ENCODE results near the gene MICU1. TPM values are rescaled to one million over a fixed set of nuclear protein-coding genes. Genes with fewer than 3 reads are reported as not detected.
A peak's percentile ranks its signal among the peaks of the same experiment; 100 is the strongest.

Gene MICU1
- total RNA-seq, 1 donor from 2014 or later = 28.7 TPM

GRCh38 chr10:72320676-72321247 is 305.1 kb downstream of the MICU1 start:
- DNase-seq (ENCODE audit: low read depth) (peak; percentile 95), FAIRE-seq (peak; percentile 5)
- Histone ChIP-seq H2AFZ (ENCODE audit: low read depth, low read length) (peak overlapping the region; percentile 55), H3K79me2 (ENCODE audit: insufficient read depth, low read length) (no peaks in the 10 kb centered on the region), H3K4me1 (ENCODE audit: insufficient read depth, low read length) (peaks cover 46% of the 10 kb centered on the region), H3K27ac (ENCODE audit: low read depth, low read length) (peak overlapping the region; percentile 88), H3K9me3 (ENCODE audit: insufficient read depth, low read depth, low read length) (no peaks in the 10 kb centered on the region), H3K36me3 (ENCODE audit: insufficient read depth, low read length) (no peaks in the 10 kb centered on the region), H3K4me3 (ENCODE audit: insufficient read depth, low read depth, low read length) (no peak overlapping the region), H3K9ac (ENCODE audit: low read length) (peak overlapping the region; percentile 77), H3K4me2 (ENCODE audit: low read length) (peak overlapping the region; percentile 81), H3K27me3 (ENCODE audit: insufficient read depth, low read length) (no peaks in the 10 kb centered on the region), H4K20me1 (ENCODE audit: insufficient read depth, low read length) (no peaks in the 10 kb centered on the region)
- no peak for TF ChIP-seq EZH2 (IDR thresholded peaks at IDR 0.05; ENCODE audit: insufficient read depth, low read length)
- no peak for TF ChIP-seq CTCF (IDR thresholded peaks at IDR 0.05; ENCODE audit: insufficient read depth, low read depth, low read length)
- H3K36me3 Mint-ChIP-seq (ENCODE audit: low read depth, unreplicated experiment) = no peaks in the 10 kb centered on the region
- H3K27me3 Mint-ChIP-seq (ENCODE audit: low read depth, unreplicated experiment) = no peaks in the 10 kb centered on the region
- no peaks in the 10 kb centered on the region for H3K9me3 Mint-ChIP-seq (ENCODE audit: unreplicated experiment)
- peak overlapping the region; percentile 100 for H3K27ac Mint-ChIP-seq (ENCODE audit: unreplicated experiment)
- H3K4me3 Mint-ChIP-seq (ENCODE audit: unreplicated experiment) = peak overlapping the region; percentile 59
- peaks cover 28% of the 10 kb centered on the region for H3K4me1 Mint-ChIP-seq (ENCODE audit: low read depth, unreplicated experiment)

GRCh38 chr10:72319416-72320254 is 306.2 kb downstream of the MICU1 start:
- Histone ChIP-seq H3K27me3 (ENCODE audit: insufficient read depth, low read length) (no peaks in the 10 kb centered on the region), H3K4me3 (ENCODE audit: insufficient read depth, low read depth, low read length) (no peak overlapping the region), H3K27ac (ENCODE audit: low read depth, low read length) (peak overlapping the region; percentile 88), H3K79me2 (ENCODE audit: insufficient read depth, low read length) (no peaks in the 10 kb centered on the region), H4K20me1 (ENCODE audit: insufficient read depth, low read length) (no peaks in the 10 kb centered on the region), H3K9ac (ENCODE audit: low read length) (peak overlapping the region; percentile 74), H3K4me1 (ENCODE audit: insufficient read depth, low read length) (peaks cover 45% of the 10 kb centered on the region), H3K36me3 (ENCODE audit: insufficient read depth, low read length) (no peaks in the 10 kb centered on the region), H3K9me3 (ENCODE audit: insufficient read depth, low read depth, low read length) (no peaks in the 10 kb centered on the region), H2AFZ (ENCODE audit: low read depth, low read length) (peak overlapping the region; percentile 65), H3K4me2 (ENCODE audit: low read length) (peak overlapping the region; percentile 81)
- no peaks in the 10 kb centered on the region for H3K27me3 Mint-ChIP-seq (ENCODE audit: low read depth, unreplicated experiment)
- peaks cover 32% of the 10 kb centered on the region for H3K4me1 Mint-ChIP-seq (ENCODE audit: low read depth, unreplicated experiment)
- DNase-seq (ENCODE audit: low read depth) = peak; percentile 69
- peak overlapping the region; percentile 100 for H3K27ac Mint-ChIP-seq (ENCODE audit: unreplicated experiment)
- H3K9me3 Mint-ChIP-seq (ENCODE audit: unreplicated experiment) = no peaks in the 10 kb centered on the region
- TF ChIP-seq EZH2 (IDR thresholded peaks at IDR 0.05; ENCODE audit: insufficient read depth, low read length) = no peak
- no peaks in the 10 kb centered on the region for H3K36me3 Mint-ChIP-seq (ENCODE audit: low read depth, unreplicated experiment)
- no peak overlapping the region for H3K4me3 Mint-ChIP-seq (ENCODE audit: unreplicated experiment)
- no peak for FAIRE-seq

GRCh38 chr10:72318418-72319262 is 307.2 kb downstream of the MICU1 start:
- Mint-ChIP-seq H3K4me1 (ENCODE audit: low read depth, unreplicated experiment) (peaks cover 32% of the 10 kb centered on the region), H3K36me3 (ENCODE audit: low read depth, unreplicated experiment) (no peaks in the 10 kb centered on the region), H3K4me3 (ENCODE audit: unreplicated experiment) (peak overlapping the region; percentile 16), H3K9me3 (ENCODE audit: unreplicated experiment) (no peaks in the 10 kb centered on the region), H3K27me3 (ENCODE audit: low read depth, unreplicated experiment) (no peaks in the 10 kb centered on the region), H3K27ac (ENCODE audit: unreplicated experiment) (peak overlapping the region; percentile 93)
- no peak for DNase-seq (ENCODE audit: low read depth)
- no peak for FAIRE-seq
- Histone ChIP-seq H3K9ac (ENCODE audit: low read length) (peak overlapping the region; percentile 74), H3K27me3 (ENCODE audit: insufficient read depth, low read length) (no peaks in the 10 kb centered on the region), H3K4me2 (ENCODE audit: low read length) (peak overlapping the region; percentile 81), H3K27ac (ENCODE audit: low read depth, low read length) (peak overlapping the region; percentile 88), H3K79me2 (ENCODE audit: insufficient read depth, low read length) (no peaks in the 10 kb centered on the region), H2AFZ (ENCODE audit: low read depth, low read length) (no peak overlapping the region), H4K20me1 (ENCODE audit: insufficient read depth, low read length) (no peaks in the 10 kb centered on the region), H3K9me3 (ENCODE audit: insufficient read depth, low read depth, low read length) (no peaks in the 10 kb centered on the region), H3K36me3 (ENCODE audit: insufficient read depth, low read length) (no peaks in the 10 kb centered on the region), H3K4me3 (ENCODE audit: insufficient read depth, low read depth, low read length) (no peak overlapping the region), H3K4me1 (ENCODE audit: insufficient read depth, low read length) (peaks cover 45% of the 10 kb centered on the region)
- TF ChIP-seq EZH2 (IDR thresholded peaks at IDR 0.05; ENCODE audit: insufficient read depth, low read length) (no peak), CTCF (IDR thresholded peaks at IDR 0.05; ENCODE audit: insufficient read depth, low read depth, low read length) (no peak)

Measured in astrocyte (in vitro differentiated cells and primary cell).